ENCODE results near the gene IGFN1. TPM values are rescaled to one million over a fixed set of nuclear protein-coding genes. Genes with fewer than 3 reads are reported as not detected.

IGFN1 gene
- total RNA-seq, 1 donor from 2014 or later: 0.81 TPM

GRCh38 chr1:201205036-201205435 lies 14.4 kb downstream of the IGFN1 start:
- DNase-seq: no peak

GRCh38 chr1:201206176-201206575 lies 15.6 kb downstream of the IGFN1 start:
- TF ChIP-seq CTCF (IDR thresholded peaks at IDR 0.05): no peak
- no peak overlapping the region for H3K4me3 ChIP-seq
- H3K4me1 ChIP-seq: no peaks in the 10 kb centered on the region
- H3K36me3 ChIP-seq: no peaks in the 10 kb centered on the region
- no peak for ATAC-seq
- no peak for DNase-seq
- intact Hi-C loops (cut with DNase I): no loop called here
- H3K27ac ChIP-seq: no peak overlapping the region
- H3K27me3 ChIP-seq: no peaks in the 10 kb centered on the region
- H3K9me3 ChIP-seq: no peaks in the 10 kb centered on the region

More at GRCh38 chr1:201205036-201205435, 14.4 kb downstream of the IGFN1 start:
- intact Hi-C loops (cut with DNase I): no loop called here
- H3K36me3 ChIP-seq: no peaks in the 10 kb centered on the region
- ATAC-seq: no peak
- H3K9me3 ChIP-seq: no peaks in the 10 kb centered on the region
- H3K27me3 ChIP-seq: no peaks in the 10 kb centered on the region
- no peak overlapping the region for H3K4me3 ChIP-seq
- no peak overlapping the region for H3K27ac ChIP-seq
- H3K4me1 ChIP-seq: no peaks in the 10 kb centered on the region
- no peak for TF ChIP-seq CTCF (IDR thresholded peaks at IDR 0.05)

- H3K4me1 ChIP-seq: no peaks in the 10 kb centered on the region
- TF ChIP-seq CTCF (IDR thresholded peaks at IDR 0.05): no peak
- no peaks in the 10 kb centered on the region for H3K9me3 ChIP-seq
- no peak overlapping the region for H3K4me3 ChIP-seq
- H3K27ac ChIP-seq: no peak overlapping the region
- H3K36me3 ChIP-seq: no peaks in the 10 kb centered on the region
- DNase-seq (no peak), ATAC-seq (no peak)
- intact Hi-C loops (cut with DNase I): no loop called here
- no peaks in the 10 kb centered on the region for H3K27me3 ChIP-seq
These were observed 16.4 kb downstream of the IGFN1 start for GRCh38 chr1:201207046-201207445.

GRCh38 chr1:201208236-201208635 lies 17.6 kb downstream of the IGFN1 start:
- no peaks in the 10 kb centered on the region for H3K27me3 ChIP-seq
- no peak overlapping the region for H3K27ac ChIP-seq
- DNase-seq: peak; percentile 48
- ATAC-seq: no peak
- no peak overlapping the region for H3K4me3 ChIP-seq
- no peaks in the 10 kb centered on the region for H3K4me1 ChIP-seq
- intact Hi-C loops (cut with DNase I): no loop called here
- H3K9me3 ChIP-seq: no peaks in the 10 kb centered on the region
- TF ChIP-seq CTCF (IDR thresholded peaks at IDR 0.05): no peak
- no peaks in the 10 kb centered on the region for H3K36me3 ChIP-seq

- no peak for TF ChIP-seq CTCF (IDR thresholded peaks at IDR 0.05)
- DNase-seq: no peak
- H3K27me3 ChIP-seq: no peaks in the 10 kb centered on the region
- ATAC-seq: no peak
- H3K36me3 ChIP-seq: no peaks in the 10 kb centered on the region
- no peak overlapping the region for H3K4me3 ChIP-seq
- no peak overlapping the region for H3K27ac ChIP-seq
- no peaks in the 10 kb centered on the region for H3K4me1 ChIP-seq
- intact Hi-C loops (cut with DNase I): no loop called here
- H3K9me3 ChIP-seq: no peaks in the 10 kb centered on the region
These were observed 21.4 kb downstream of the IGFN1 start for GRCh38 chr1:201212056-201212455.

- intact Hi-C loops (cut with DNase I): no loop called here
- ATAC-seq (no peak), DNase-seq (peak; percentile 29)
- no peak overlapping the region for H3K4me3 ChIP-seq
- H3K36me3 ChIP-seq: no peaks in the 10 kb centered on the region
- no peak for TF ChIP-seq CTCF (IDR thresholded peaks at IDR 0.05)
- no peaks in the 10 kb centered on the region for H3K9me3 ChIP-seq
- no peaks in the 10 kb centered on the region for H3K27me3 ChIP-seq
- H3K27ac ChIP-seq: no peak overlapping the region
- H3K4me1 ChIP-seq: no peaks in the 10 kb centered on the region
These were observed 21.9 kb downstream of the IGFN1 start for GRCh38 chr1:201212461-201213055.

Data from upper lobe of right lung (tissue), 1 donor.